Mucosa of rectum (tissue), 2 donors: ENCODE data around the gene KPNA4.

Experiments
- H3K27ac ChIP-seq, 2 donors: one replicate each; pipeline ENCODE4 v1.7.0; 2013; ENCODE audit warnings: inconsistent platforms in 2 of 2, low read depth in 2 of 2, low read length in 2 of 2
- H3K27me3 ChIP-seq, 2 donors: one replicate each; pipeline ENCODE4 v1.7.0; 2013; ENCODE audit warnings: low read length in 2 of 2; ENCODE audit not compliant: control insufficient read depth in 2 of 2, insufficient read depth in 2 of 2
- H3K36me3 ChIP-seq, 2 donors: one replicate each; pipeline ENCODE4 v1.7.0; 2013; ENCODE audit warnings: low read length in 2 of 2; ENCODE audit not compliant: control insufficient read depth in 2 of 2, insufficient read depth in 2 of 2
- H3K4me1 ChIP-seq, 2 donors: one replicate each; pipeline ENCODE4 v1.7.0; 2013; ENCODE audit warnings: low read length in 2 of 2, mild to moderate bottlenecking in 1 of 2; ENCODE audit not compliant: control insufficient read depth in 2 of 2, insufficient read depth in 2 of 2
- H3K4me3 ChIP-seq, 2 donors: one replicate each; pipeline ENCODE4 v1.7.0; 2013; ENCODE audit warnings: low read length in 2 of 2
- H3K9ac ChIP-seq, 2 donors: one replicate each; pipeline ENCODE4 v1.7.0; 2013; ENCODE audit warnings: low read length in 2 of 2, low read depth in 1 of 2, mild to moderate bottlenecking in 1 of 2
- H3K9me3 ChIP-seq, 2 donors: one replicate each; pipeline ENCODE4 v1.7.0; 2013; ENCODE audit warnings: low read length in 2 of 2; ENCODE audit not compliant: control insufficient read depth in 2 of 2
- donor health status: healthy.
- donor health status: Normal muscosa, but diverticular disease.

The KPNA4 gene

DNA sequence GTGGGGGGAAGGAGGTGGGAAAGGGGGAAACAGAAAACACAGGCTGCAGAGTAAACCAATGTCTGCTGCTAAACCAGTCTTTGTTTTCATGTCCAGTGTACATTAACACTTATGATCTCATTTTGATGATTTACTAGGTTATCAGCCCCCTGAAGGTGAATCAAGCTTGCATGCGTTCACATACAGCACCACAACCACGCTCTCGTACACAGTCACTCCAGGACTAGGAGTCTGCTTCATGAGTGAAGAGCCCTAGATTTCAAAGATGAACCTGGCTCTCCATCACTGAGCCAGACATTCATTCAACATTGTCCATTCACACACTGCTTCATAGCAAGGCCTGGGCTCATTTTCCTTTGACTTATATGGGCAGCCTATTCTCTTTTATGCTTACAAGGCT lies 64.0 kb downstream of the KPNA4 start:
- no peaks in the 10 kb centered on the region for H3K9me3 ChIP-seq
- H3K27me3 ChIP-seq: no peaks in the 10 kb centered on the region
- peaks cover 24 to 36% of the 10 kb centered on the region in 2 donors for H3K36me3 ChIP-seq
- H3K9ac ChIP-seq: no peak overlapping the region
- no peaks in the 10 kb centered on the region for H3K4me1 ChIP-seq
- no peak overlapping the region for H3K4me3 ChIP-seq
- H3K27ac ChIP-seq: no peak overlapping the region

DNA sequence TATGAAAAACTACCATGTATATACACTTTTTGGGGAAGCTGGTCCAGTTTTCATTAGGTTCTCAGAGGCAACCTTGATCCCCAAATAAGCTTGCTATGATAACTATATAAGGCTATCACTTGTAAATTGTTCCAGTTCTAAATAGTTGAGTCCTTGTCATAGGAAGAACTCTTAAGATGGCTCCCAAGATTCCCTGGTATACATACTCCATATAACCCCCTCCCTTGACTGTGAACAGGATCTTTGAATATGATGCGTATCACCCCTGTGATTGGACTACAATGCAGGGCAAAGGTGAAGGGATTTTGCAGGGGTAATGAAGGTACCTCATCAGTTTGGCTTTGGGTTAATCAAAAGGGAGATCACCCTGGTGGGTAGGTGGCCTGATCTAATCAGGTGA lies 67.2 kb downstream of the KPNA4 start:
- peaks cover 13 to 26% of the 10 kb centered on the region in 2 donors for H3K36me3 ChIP-seq
- no peaks in the 10 kb centered on the region for H3K4me1 ChIP-seq
- no peak overlapping the region for H3K9ac ChIP-seq
- no peak overlapping the region for H3K27ac ChIP-seq
- H3K4me3 ChIP-seq: no peak overlapping the region
- H3K9me3 ChIP-seq: no peaks in the 10 kb centered on the region
- no peaks in the 10 kb centered on the region for H3K27me3 ChIP-seq

DNA sequence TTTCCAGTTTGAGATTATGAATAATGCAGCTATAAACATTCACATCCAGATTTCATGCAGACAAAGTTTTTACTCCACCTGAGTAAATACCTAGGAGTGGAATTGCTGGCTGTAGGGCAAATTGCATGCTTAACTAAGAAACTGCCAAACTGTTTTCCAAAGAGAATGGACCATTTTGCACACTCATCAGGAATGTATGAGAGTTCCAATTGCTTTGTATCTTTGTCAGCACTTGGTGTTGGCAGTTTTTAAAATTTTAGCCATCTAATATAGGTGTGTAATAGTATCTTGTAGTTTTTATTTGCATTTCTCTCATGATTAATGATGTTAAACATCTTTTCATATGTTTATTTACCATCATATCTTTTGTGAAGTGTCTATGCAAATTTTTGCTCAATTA lies 75.2 kb downstream of the KPNA4 start:
- no peak overlapping the region for H3K9ac ChIP-seq
- no peaks in the 10 kb centered on the region for H3K4me1 ChIP-seq
- no peak overlapping the region for H3K4me3 ChIP-seq
- no peaks in the 10 kb centered on the region for H3K36me3 ChIP-seq
- no peaks in the 10 kb centered on the region for H3K27me3 ChIP-seq
- no peaks in the 10 kb centered on the region for H3K9me3 ChIP-seq
- H3K27ac ChIP-seq: no peak overlapping the region

DNA sequence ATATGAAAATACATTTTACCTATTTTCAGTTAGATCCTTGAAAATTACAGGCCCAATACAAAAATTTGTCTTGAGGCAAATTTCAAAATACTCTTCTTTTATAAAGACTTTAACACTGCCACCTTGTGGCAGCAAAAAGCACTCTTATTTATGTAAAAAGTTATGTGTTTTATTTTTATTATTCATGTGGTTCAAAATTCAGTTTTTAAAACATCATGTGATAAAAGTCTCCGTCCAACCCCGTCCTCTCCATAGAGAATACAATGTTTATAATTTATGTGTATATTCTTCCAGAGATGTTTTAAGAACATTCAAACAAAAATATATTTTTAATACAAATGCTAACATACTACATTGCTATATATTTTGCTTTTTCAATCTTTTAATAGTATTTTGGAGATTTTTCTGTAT lies 78.9 kb downstream of the KPNA4 start:
- Histone ChIP-seq H3K27ac (no peak overlapping the region), H3K4me1 (no peaks in the 10 kb centered on the region), H3K27me3 (no peaks in the 10 kb centered on the region), H3K9ac (no peak overlapping the region), H3K36me3 (no peaks in the 10 kb centered on the region), H3K9me3 (no peaks in the 10 kb centered on the region), H3K4me3 (no peak overlapping the region)

DNA sequence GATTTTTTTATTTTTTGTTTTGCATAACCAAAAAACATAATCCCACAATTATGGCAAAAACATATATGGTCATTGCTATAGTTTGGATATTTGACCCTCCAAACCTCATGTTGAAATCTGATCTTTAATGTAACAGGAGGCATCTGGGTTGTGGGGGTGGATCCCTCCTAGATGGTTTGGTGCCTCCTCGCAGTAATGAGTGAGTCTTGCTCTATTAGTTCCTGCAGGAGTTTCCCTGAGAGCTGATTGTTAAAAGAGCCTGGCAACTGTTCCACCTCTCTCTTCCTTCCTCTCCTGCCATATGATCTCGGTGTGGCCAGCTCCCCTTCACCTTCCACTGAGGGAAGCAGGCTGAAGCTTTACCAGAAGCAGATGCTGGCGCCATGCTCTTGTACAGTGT lies 82.6 kb downstream of the KPNA4 start:
- H3K9ac ChIP-seq: no peak overlapping the region
- no peaks in the 10 kb centered on the region for H3K4me1 ChIP-seq
- no peaks in the 10 kb centered on the region for H3K27me3 ChIP-seq
- no peak overlapping the region for H3K27ac ChIP-seq
- no peaks in the 10 kb centered on the region for H3K9me3 ChIP-seq
- H3K4me3 ChIP-seq: no peak overlapping the region
- H3K36me3 ChIP-seq: no peaks in the 10 kb centered on the region

DNA sequence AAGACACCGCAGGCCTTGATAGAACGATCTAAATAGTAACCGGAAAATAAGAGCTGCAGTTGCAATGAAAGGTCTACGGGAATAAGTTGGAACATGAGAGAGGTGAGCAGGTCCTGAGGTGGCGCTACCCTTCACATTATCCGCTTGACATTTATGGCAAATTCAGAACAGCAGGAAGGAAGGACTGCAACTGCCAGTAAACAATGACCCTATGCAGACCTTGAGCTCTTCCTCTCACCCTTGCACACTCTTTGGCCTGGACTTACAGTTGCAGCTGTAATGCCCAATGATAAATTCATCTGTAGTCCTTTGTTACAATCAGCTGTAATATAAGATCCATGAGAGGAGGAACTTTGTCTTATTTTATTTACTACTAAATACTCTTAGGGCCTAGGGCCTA lies 83.5 kb downstream of the KPNA4 start:
- Histone ChIP-seq H3K27me3 (no peaks in the 10 kb centered on the region), H3K9ac (no peak overlapping the region), H3K27ac (no peak overlapping the region), H3K9me3 (no peaks in the 10 kb centered on the region), H3K4me1 (no peaks in the 10 kb centered on the region), H3K4me3 (no peak overlapping the region), H3K36me3 (no peaks in the 10 kb centered on the region)

DNA sequence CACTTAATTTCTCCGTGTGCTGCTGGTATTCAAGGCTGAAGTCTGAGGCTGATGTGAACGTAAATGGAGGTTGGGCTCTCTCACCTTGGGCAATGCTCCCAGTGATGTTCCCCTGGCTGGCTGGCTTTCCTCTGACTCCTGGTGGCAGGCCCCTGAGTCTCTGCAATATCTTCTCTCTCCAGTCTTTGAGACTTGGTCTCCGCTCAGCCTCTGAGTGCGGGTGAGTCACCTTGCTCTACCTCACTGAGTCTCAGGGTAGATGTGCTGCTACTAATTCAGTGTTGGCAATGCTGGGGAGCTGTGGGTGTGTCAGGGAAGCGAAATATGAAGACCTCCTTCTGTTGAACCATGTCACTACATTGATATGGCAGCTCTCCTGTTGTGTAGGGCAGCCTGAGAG lies 84.4 kb downstream of the KPNA4 start:
- Histone ChIP-seq H3K9ac (no peak overlapping the region), H3K4me3 (no peak overlapping the region), H3K27ac (no peak overlapping the region), H3K4me1 (no peaks in the 10 kb centered on the region), H3K27me3 (no peaks in the 10 kb centered on the region), H3K36me3 (no peaks in the 10 kb centered on the region), H3K9me3 (no peaks in the 10 kb centered on the region)

DNA sequence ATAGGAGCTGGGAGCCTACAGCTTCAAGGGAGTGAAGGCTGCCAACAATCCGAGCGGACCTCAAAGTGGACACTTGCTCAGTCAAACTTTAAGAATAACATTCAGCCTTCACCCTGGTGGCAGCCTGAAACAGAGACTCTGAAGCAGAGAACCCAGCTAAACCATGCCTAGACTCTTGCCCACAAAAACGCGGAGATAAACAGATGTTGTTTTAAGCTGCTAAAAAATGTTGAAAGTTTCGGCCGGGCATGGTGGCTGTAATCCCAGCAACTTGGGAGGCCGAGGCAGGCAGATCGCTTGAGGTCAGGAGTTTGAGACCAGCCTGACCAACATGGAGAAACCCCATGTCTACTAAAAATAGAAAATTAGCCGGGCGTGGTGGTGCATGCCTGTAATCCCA lies 86.0 kb downstream of the KPNA4 start:
- Histone ChIP-seq H3K27me3 (no peaks in the 10 kb centered on the region), H3K4me3 (no peak overlapping the region), H3K27ac (no peak overlapping the region), H3K36me3 (no peaks in the 10 kb centered on the region), H3K4me1 (no peaks in the 10 kb centered on the region), H3K9ac (no peak overlapping the region), H3K9me3 (no peaks in the 10 kb centered on the region)

DNA sequence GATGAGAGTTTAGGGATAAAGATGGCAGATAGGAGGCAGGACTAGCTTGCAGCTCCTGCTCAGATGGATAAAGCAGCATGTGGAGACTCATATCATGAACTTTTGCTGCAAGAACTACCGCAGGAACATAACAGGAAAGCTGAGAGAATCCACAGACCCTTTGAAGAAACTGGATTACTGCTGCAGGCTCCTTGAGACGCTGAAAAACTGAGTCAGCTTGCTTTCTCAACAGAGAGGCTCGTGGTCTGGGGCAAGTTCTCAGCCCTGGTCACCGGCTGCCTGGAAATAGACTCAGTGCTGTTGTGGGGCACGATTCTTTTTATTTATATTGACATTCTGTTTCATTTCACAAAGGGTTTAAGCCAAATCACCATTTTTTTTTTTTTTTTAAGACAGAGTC lies 87.0 kb downstream of the KPNA4 start:
- H3K4me3 ChIP-seq: no peak overlapping the region
- no peaks in the 10 kb centered on the region for H3K9me3 ChIP-seq
- no peaks in the 10 kb centered on the region for H3K27me3 ChIP-seq
- no peak overlapping the region for H3K27ac ChIP-seq
- H3K4me1 ChIP-seq: no peaks in the 10 kb centered on the region
- no peaks in the 10 kb centered on the region for H3K36me3 ChIP-seq
- no peak overlapping the region for H3K9ac ChIP-seq

DNA sequence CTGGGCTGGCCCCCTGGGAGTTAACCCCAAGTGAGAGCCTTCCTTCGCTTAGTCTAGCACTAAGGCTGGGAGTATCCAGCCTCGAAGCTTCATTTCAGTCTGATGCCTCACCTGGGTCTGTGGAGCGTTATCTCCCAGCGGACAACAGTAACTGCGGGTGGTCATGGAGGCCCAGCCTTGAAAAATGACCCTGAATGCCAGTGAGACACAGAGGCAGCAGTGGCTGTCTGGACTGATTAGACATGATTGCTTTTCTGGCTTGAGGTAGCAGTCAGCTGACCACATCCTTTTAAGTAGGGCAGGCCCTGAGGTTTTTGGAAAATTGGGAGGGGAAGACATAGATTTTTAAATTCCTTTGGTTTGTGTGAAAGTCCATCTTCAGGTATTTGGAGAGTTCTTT lies 87.6 kb downstream of the KPNA4 start:
- Histone ChIP-seq H3K27me3 (no peaks in the 10 kb centered on the region), H3K9ac (no peak overlapping the region), H3K27ac (no peak overlapping the region), H3K9me3 (no peaks in the 10 kb centered on the region), H3K4me3 (no peak overlapping the region), H3K36me3 (no peaks in the 10 kb centered on the region), H3K4me1 (no peaks in the 10 kb centered on the region)

DNA sequence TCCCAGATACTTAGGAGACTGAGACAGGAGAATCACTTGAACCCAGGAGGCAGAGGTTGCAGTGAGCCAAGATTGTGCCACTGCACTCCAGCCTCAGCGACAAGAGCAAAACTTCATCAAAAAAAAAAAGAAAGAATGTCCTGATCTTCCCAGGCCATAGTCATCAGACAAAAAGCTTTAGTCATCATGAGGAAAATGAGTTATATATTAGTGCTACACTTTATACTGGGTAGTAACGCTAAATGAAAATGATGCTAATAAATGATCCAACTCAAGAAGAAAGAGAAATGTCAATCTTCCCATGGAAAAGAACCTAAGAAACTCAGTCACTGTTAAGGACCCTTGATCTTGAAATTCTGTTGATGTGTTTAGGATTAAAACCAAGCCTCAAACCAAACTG lies 89.5 kb downstream of the KPNA4 start:
- Histone ChIP-seq H3K36me3 (no peaks in the 10 kb centered on the region), H3K4me3 (no peak overlapping the region), H3K9ac (no peak overlapping the region), H3K9me3 (peaks cover 0 to 2% of the 10 kb centered on the region in 2 donors), H3K27ac (no peak overlapping the region), H3K27me3 (no peaks in the 10 kb centered on the region), H3K4me1 (no peaks in the 10 kb centered on the region)
